H9 (cell line): ENCODE results near the gene MMAA. TPM values are rescaled to one million over a fixed set of nuclear protein-coding genes. Genes with fewer than 3 reads are reported as not detected.

ENCODE experiments used
- DNase-seq: peaks from one replicate; pipeline ENCODE4 v3.0.0-alpha.2; 2017
- H2AFZ ChIP-seq: one replicate; pipeline ENCODE4 v1.6.1; 2013; ENCODE audit warnings: mild to moderate bottlenecking, low read length, control low read depth, moderate library complexity
- H2AK5ac ChIP-seq: 2 replicates; pipeline ENCODE4 v1.6.1; 2013; ENCODE audit warnings: low read length, control low read depth, mixed read lengths; ENCODE audit not compliant: insufficient read length
- H2BK120ac ChIP-seq: one replicate; pipeline ENCODE4 v1.6.1; 2013; ENCODE audit warnings: low read depth, mild to moderate bottlenecking, low read length, control low read depth, inconsistent platforms; ENCODE audit not compliant: poor library complexity, severe bottlenecking
- H2BK12ac ChIP-seq: 2 replicates; pipeline ENCODE4 v1.6.1; 2013; ENCODE audit warnings: low read length, control low read depth, mixed read lengths, low read depth; ENCODE audit not compliant: insufficient read length
- H2BK15ac ChIP-seq: 2 replicates; pipeline ENCODE4 v1.6.1; 2013; ENCODE audit warnings: low read depth, low read length, control low read depth
- H2BK20ac ChIP-seq: one replicate; pipeline ENCODE4 v1.6.1; 2013; ENCODE audit warnings: low read depth, mild to moderate bottlenecking, low read length, control low read depth, inconsistent platforms; ENCODE audit not compliant: poor library complexity, severe bottlenecking
- H2BK5ac ChIP-seq: 2 replicates; pipeline ENCODE4 v1.6.1; 2013; ENCODE audit warnings: low read length, control low read depth, mixed read lengths; ENCODE audit not compliant: insufficient read length
- H3K14ac ChIP-seq: 2 replicates; pipeline ENCODE4 v1.6.1; 2013; ENCODE audit warnings: low read length, control low read depth; ENCODE audit not compliant: insufficient read depth
- H3K18ac ChIP-seq: 2 replicates; pipeline ENCODE4 v1.6.1; 2013; ENCODE audit warnings: low read depth, mild to moderate bottlenecking, mixed read lengths, low read length, control low read depth; ENCODE audit not compliant: insufficient read length
- H3K23ac ChIP-seq: 2 replicates; pipeline ENCODE4 v1.6.1; 2013; ENCODE audit warnings: low read length, control low read depth, mixed read lengths, low read depth; ENCODE audit not compliant: insufficient read length
- H3K23me2 ChIP-seq: 2 replicates; pipeline ENCODE4 v1.6.1; 2013; ENCODE audit warnings: low read depth, mild to moderate bottlenecking, mixed read lengths, low read length, control low read depth; ENCODE audit not compliant: insufficient read length, poor library complexity, severe bottlenecking
- H3K27ac ChIP-seq: 2 replicates; pipeline ENCODE4 v1.5.1; 2013; ENCODE audit warnings: low read length, control low read depth, mixed read lengths, low read depth; ENCODE audit not compliant: insufficient read length
- H3K27me3 ChIP-seq: 2 replicates; pipeline ENCODE4 v1.6.1; 2013; ENCODE audit warnings: low read length, control low read depth, inconsistent platforms; ENCODE audit not compliant: insufficient read depth
- H3K4ac ChIP-seq: 2 replicates; pipeline ENCODE4 v1.6.1; 2013; ENCODE audit warnings: low read depth, mild to moderate bottlenecking, control low read depth, inconsistent platforms, low read length, moderate library complexity
- H3K4me1 ChIP-seq: 2 replicates; pipeline ENCODE4 v1.6.1; 2013; ENCODE audit warnings: low read length, control low read depth, inconsistent platforms; ENCODE audit not compliant: insufficient read depth
- H3K4me2 ChIP-seq: 2 replicates; pipeline ENCODE4 v1.6.1; 2013; ENCODE audit warnings: low read length, control low read depth, mixed read lengths; ENCODE audit not compliant: insufficient read length, insufficient read depth
- H3K56ac ChIP-seq: 2 replicates; pipeline ENCODE4 v1.6.1; 2013; ENCODE audit warnings: low read depth, mild to moderate bottlenecking, mixed read lengths, low read length, control low read depth; ENCODE audit not compliant: insufficient read length
- H3K79me1 ChIP-seq: 2 replicates; pipeline ENCODE4 v1.6.1; 2013; ENCODE audit warnings: low read depth, mild to moderate bottlenecking, moderate library complexity, low read length, control low read depth, inconsistent platforms; ENCODE audit not compliant: insufficient read depth, poor library complexity, severe bottlenecking
- H3K79me2 ChIP-seq: 2 replicates; pipeline ENCODE4 v1.6.1; 2013; ENCODE audit warnings: low read length, control low read depth, inconsistent platforms; ENCODE audit not compliant: insufficient read depth
- H3K9ac ChIP-seq: 2 replicates; pipeline ENCODE4 v1.6.1; 2013; ENCODE audit warnings: low read length, control low read depth, mixed read lengths; ENCODE audit not compliant: insufficient read length; ENCODE audit errors: extremely low read depth
- H3K9me3 ChIP-seq: one replicate; pipeline ENCODE4 v1.6.1; 2013; ENCODE audit warnings: low read depth, low read length, inconsistent platforms; ENCODE audit not compliant: control insufficient read depth
- H3T11ph ChIP-seq: one replicate; pipeline ENCODE4 v1.6.1; 2013; ENCODE audit warnings: mild to moderate bottlenecking, low read length, control low read depth, inconsistent platforms
- H4K20me1 ChIP-seq: one replicate; pipeline ENCODE4 v1.6.1; 2013; ENCODE audit not compliant: control insufficient read depth, insufficient read length, insufficient read depth
- H4K5ac ChIP-seq: 2 replicates; pipeline ENCODE4 v1.6.1; 2013; ENCODE audit warnings: low read depth, mild to moderate bottlenecking, mixed read lengths, low read length, control low read depth; ENCODE audit not compliant: insufficient read length
- H4K8ac ChIP-seq: replicated peaks from 2 replicates; pipeline ENCODE4 v1.6.1; 2013; ENCODE audit warnings: low read length, control low read depth, mixed read lengths, low read depth; ENCODE audit not compliant: insufficient read length
- H4K91ac ChIP-seq: 2 replicates; pipeline ENCODE4 v1.6.1; 2013; ENCODE audit warnings: low read depth, mild to moderate bottlenecking, moderate library complexity, mixed read lengths, low read length, control low read depth; ENCODE audit not compliant: insufficient read length
- H3K27ac Mint-ChIP-seq, 3 experiments: 2 replicates in 2 of 3; 3 replicates in 1 of 3; pipeline ENCODE4 v1.8.0; 2020 to 2021; ENCODE audit warnings: mixed read lengths in 3 of 3, mild to moderate bottlenecking in 1 of 3, moderate library complexity in 1 of 3
- H3K27me3 Mint-ChIP-seq: 2 replicates; pipeline ENCODE4 v1.8.0; 2021; ENCODE audit warnings: low read depth, mild to moderate bottlenecking, moderate library complexity, mixed read lengths
- H3K36me3 Mint-ChIP-seq, 3 experiments: 2 replicates in 2 of 3; 3 replicates in 1 of 3; pipeline ENCODE4 v1.8.0; 2020 to 2021; ENCODE audit warnings: low read depth in 3 of 3, mixed read lengths in 3 of 3; ENCODE audit not compliant: insufficient read depth in 1 of 3
- H3K4me1 Mint-ChIP-seq, 2 experiments: 2 replicates each; pipeline ENCODE4 v1.8.0; 2020; ENCODE audit warnings: mixed read lengths in 2 of 2
- H3K4me3 Mint-ChIP-seq, 2 experiments: 2 replicates in 1 of 2; 3 replicates in 1 of 2; pipeline ENCODE4 v1.8.0; 2020 to 2021; ENCODE audit warnings: mild to moderate bottlenecking in 2 of 2, mixed read lengths in 2 of 2, moderate library complexity in 1 of 2
- H3K9me3 Mint-ChIP-seq, 2 experiments: 2 replicates in 1 of 2; 3 replicates in 1 of 2; pipeline ENCODE4 v1.8.0; 2020; ENCODE audit warnings: mild to moderate bottlenecking in 2 of 2, mixed read lengths in 2 of 2, moderate library complexity in 1 of 2
- WGBS: extraction: QIAGEN DNeasy Blood & Tissue Kit; methylation state at CpG from one replicate; pipeline ENCODE4 v1.1.7; 2013; ENCODE audit warnings: missing lambda C conversion rate, low lambda C conversion rate, mixed read lengths; ENCODE audit not compliant: insufficient read length; ENCODE audit errors: extremely low coverage; 5-methylcytosine and 5-hydroxymethylcytosine counted together
- total RNA-seq: library from RNA; stranded (reverse); gene quantifications from 2 replicates; pipeline ENCODE4 v1.2.1, GENCODE V29; 2021
- TF ChIP-seq, protein P1 (sequence below): fragments of 200-600 bp; sonication (generic); conservative IDR thresholded peaks from 3 replicates; pipeline ENCODE4 v1.8.0; 2021; ENCODE audit warnings: antibody characterized with exemption, mild to moderate bottlenecking

Gene MMAA
- total RNA-seq, 1 experiment from 2014 or later = 3.0 TPM

GRCh38 chr4:145686991-145687390 lies 67.8 kb downstream of the MMAA start:
- no peaks in the 10 kb centered on the region for H3K23me2 ChIP-seq
- peaks cover 3% of the 10 kb centered on the region; the same call in 1 of the 2 replicates for H3K4me1 ChIP-seq
- H3K18ac ChIP-seq = no peak overlapping the region
- H4K5ac ChIP-seq = no peak overlapping the region
- no peak overlapping the region for H3K9ac ChIP-seq
- H3K9me3 ChIP-seq = no peaks in the 10 kb centered on the region
- H3K27ac ChIP-seq = no peak overlapping the region
- no peak overlapping the region for H4K8ac ChIP-seq
- no peak overlapping the region for H3K4me2 ChIP-seq
- no peak overlapping the region for H2AK5ac ChIP-seq
- H4K91ac ChIP-seq = no peak overlapping the region
- H3K27me3 ChIP-seq = no peaks in the 10 kb centered on the region
- H2BK120ac ChIP-seq = no peak overlapping the region
- peaks cover 2 to 18% (median 12%) of the 10 kb centered on the region in 3 experiments; a peak in 6 of 7 replicates for H3K36me3 Mint-ChIP-seq
- no peak for DNase-seq
- H3T11ph ChIP-seq = no peak overlapping the region
- H2BK12ac ChIP-seq = no peak overlapping the region
- H3K79me1 ChIP-seq = no peaks in the 10 kb centered on the region
- no peak overlapping the region for H3K4me3 Mint-ChIP-seq
- H3K79me2 ChIP-seq = no peaks in the 10 kb centered on the region
- peak overlapping the region in 1 of 3 experiments; percentile 5; a peak in 1 of 7 replicates for H3K27ac Mint-ChIP-seq
- H3K14ac ChIP-seq = no peak overlapping the region
- no peak overlapping the region for H2BK5ac ChIP-seq
- no CpG with 5 or more reads among the region's 2 CpGs for WGBS
- no peak overlapping the region for H2BK15ac ChIP-seq
- H2BK20ac ChIP-seq = no peak overlapping the region
- no peak overlapping the region for H3K23ac ChIP-seq
- TF ChIP-seq, protein P1, sequence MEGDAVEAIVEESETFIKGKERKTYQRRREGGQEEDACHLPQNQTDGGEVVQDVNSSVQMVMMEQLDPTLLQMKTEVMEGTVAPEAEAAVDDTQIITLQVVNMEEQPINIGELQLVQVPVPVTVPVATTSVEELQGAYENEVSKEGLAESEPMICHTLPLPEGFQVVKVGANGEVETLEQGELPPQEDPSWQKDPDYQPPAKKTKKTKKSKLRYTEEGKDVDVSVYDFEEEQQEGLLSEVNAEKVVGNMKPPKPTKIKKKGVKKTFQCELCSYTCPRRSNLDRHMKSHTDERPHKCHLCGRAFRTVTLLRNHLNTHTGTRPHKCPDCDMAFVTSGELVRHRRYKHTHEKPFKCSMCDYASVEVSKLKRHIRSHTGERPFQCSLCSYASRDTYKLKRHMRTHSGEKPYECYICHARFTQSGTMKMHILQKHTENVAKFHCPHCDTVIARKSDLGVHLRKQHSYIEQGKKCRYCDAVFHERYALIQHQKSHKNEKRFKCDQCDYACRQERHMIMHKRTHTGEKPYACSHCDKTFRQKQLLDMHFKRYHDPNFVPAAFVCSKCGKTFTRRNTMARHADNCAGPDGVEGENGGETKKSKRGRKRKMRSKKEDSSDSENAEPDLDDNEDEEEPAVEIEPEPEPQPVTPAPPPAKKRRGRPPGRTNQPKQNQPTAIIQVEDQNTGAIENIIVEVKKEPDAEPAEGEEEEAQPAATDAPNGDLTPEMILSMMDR = no peak
- H4K20me1 ChIP-seq = no peaks in the 10 kb centered on the region
- peaks cover 10 to 15% of the 10 kb centered on the region in 2 experiments; a peak in 4 of 5 replicates for H3K9me3 Mint-ChIP-seq
- H3K4me1 Mint-ChIP-seq = peaks cover 10 to 15% of the 10 kb centered on the region in 2 experiments
- no peak overlapping the region for H3K56ac ChIP-seq
- no peak overlapping the region for H2AFZ ChIP-seq
- no peaks in the 10 kb centered on the region for H3K27me3 Mint-ChIP-seq
- no peak overlapping the region for H3K4ac ChIP-seq
